AG04450 (cell line): ENCODE data around the gene RYR3. TPM values are rescaled to one million over a fixed set of nuclear protein-coding genes. Genes with fewer than 3 reads are reported as not detected.

ENCODE experiments used
- CTCF ChIA-PET: fragments of 300-600, 350-600 bp; formaldehyde crosslinking; extraction: SDS; loops from one replicate; lab custom pipeline; 2022; ENCODE audit warnings: antibody characterized with exemption, inconsistent platforms; lab: Charles Lee
- POLR2A ChIA-PET: fragments of 350-600 bp; formaldehyde crosslinking; extraction: SDS; loops from one replicate; lab custom pipeline; 2021; ENCODE audit warnings: antibody characterized with exemption, inconsistent platforms; lab: Yijun Ruan, JAX
- DNase-seq: peaks from one replicate; pipeline ENCODE4 v3.0.0-alpha.2; 2011; ENCODE audit warnings: low read depth, low spot score
- H3K27ac ChIP-seq: one replicate; pipeline ENCODE4 v1.5.1; 2012; ENCODE audit warnings: low read depth, low read length, control low read depth
- H3K27me3 ChIP-seq: one replicate; pipeline ENCODE4 v1.6.0; 2012; ENCODE audit warnings: low read length; ENCODE audit not compliant: control insufficient read depth, insufficient read depth
- H3K4me3 ChIP-seq: 2 replicates; pipeline ENCODE4 v1.5.1; 2011; ENCODE audit warnings: mild to moderate bottlenecking, low read depth, low read length, control low read depth
- H3K9me3 ChIP-seq: 2 replicates; pipeline ENCODE4 v1.5.1; 2012; ENCODE audit warnings: low read length; ENCODE audit not compliant: control insufficient read depth, insufficient read depth
- polyA plus RNA-seq: library from polyadenylated mRNA; depleted of rRNA; stranded (reverse); fragments of >200 nt; gene quantifications from 2 replicates; pipeline ENCODE4 v1.2.3, GENCODE V29; 2011
- TF ChIP-seq, protein P1 (sequence below): IDR thresholded peaks from 2 replicates; pipeline ENCODE4 v1.5.1; 2011; ENCODE audit warnings: low read depth, low read length, control low read depth, inconsistent platforms

The RYR3 gene
- polyA plus RNA-seq, 1 experiment, result not detected

DNA sequence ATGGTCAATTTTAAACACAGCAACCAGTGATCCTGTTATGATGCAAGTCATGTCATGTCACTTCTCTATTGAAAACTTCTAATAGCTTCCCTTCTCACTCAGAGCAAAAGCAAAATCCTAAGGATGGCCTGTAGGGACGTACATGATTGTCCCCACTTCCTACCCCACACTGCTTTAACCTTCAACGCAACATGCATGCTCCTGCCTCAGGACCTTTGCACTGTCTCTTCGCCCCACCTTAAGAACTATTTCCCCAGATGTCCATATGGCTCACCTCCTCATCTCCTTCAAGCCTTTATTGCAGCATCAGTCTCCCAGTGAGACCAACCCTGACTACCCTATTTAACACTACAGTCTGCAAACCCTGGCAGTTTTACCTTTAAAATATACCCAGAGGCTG lies 443.5 kb downstream of the RYR3 start:
- POLR2A ChIA-PET, result no interaction called here
- Histone ChIP-seq H3K9me3 (no peaks in the 10 kb centered on the region), H3K27me3 (peaks cover 4% of the 10 kb centered on the region), H3K4me3 (no peak overlapping the region), H3K27ac (no peak overlapping the region)
- DNase-seq, result no peak
- CTCF ChIA-PET, result interaction anchor here (1.1 kb wide), 1 partner anchor 16 kb away, joined by 3 read pairs; no protein-coding TSS in a partner anchor
- TF ChIP-seq, protein P1, sequence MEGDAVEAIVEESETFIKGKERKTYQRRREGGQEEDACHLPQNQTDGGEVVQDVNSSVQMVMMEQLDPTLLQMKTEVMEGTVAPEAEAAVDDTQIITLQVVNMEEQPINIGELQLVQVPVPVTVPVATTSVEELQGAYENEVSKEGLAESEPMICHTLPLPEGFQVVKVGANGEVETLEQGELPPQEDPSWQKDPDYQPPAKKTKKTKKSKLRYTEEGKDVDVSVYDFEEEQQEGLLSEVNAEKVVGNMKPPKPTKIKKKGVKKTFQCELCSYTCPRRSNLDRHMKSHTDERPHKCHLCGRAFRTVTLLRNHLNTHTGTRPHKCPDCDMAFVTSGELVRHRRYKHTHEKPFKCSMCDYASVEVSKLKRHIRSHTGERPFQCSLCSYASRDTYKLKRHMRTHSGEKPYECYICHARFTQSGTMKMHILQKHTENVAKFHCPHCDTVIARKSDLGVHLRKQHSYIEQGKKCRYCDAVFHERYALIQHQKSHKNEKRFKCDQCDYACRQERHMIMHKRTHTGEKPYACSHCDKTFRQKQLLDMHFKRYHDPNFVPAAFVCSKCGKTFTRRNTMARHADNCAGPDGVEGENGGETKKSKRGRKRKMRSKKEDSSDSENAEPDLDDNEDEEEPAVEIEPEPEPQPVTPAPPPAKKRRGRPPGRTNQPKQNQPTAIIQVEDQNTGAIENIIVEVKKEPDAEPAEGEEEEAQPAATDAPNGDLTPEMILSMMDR, result no peak

DNA sequence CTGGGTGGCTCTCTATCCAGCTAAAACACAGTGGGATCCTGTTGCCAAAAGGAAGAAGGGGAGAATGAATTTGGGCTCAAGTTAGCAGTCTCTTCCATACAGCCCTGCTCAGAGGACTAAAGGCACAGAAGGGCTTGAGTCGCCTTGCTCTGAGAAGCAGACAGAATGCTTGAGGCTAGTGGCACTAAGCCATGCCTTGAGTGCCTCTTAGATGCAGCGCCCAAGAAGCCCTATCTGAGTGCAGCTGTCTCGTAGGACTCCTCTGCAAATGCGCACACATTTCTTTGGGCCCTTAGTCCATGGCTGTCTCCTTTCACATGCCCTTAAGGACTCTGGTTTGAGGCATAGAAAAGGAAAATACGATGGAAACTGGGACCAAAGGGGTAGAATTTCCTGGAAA lies 446.2 kb downstream of the RYR3 start:
- ChIA-PET POLR2A (no interaction called here), CTCF (no interaction called here)
- DNase-seq, result no peak
- no peaks in the 10 kb centered on the region for H3K9me3 ChIP-seq
- no peak overlapping the region for H3K4me3 ChIP-seq
- H3K27ac ChIP-seq, result no peak overlapping the region
- peaks cover 2% of the 10 kb centered on the region for H3K27me3 ChIP-seq
- TF ChIP-seq, protein P1, result no peak

DNA sequence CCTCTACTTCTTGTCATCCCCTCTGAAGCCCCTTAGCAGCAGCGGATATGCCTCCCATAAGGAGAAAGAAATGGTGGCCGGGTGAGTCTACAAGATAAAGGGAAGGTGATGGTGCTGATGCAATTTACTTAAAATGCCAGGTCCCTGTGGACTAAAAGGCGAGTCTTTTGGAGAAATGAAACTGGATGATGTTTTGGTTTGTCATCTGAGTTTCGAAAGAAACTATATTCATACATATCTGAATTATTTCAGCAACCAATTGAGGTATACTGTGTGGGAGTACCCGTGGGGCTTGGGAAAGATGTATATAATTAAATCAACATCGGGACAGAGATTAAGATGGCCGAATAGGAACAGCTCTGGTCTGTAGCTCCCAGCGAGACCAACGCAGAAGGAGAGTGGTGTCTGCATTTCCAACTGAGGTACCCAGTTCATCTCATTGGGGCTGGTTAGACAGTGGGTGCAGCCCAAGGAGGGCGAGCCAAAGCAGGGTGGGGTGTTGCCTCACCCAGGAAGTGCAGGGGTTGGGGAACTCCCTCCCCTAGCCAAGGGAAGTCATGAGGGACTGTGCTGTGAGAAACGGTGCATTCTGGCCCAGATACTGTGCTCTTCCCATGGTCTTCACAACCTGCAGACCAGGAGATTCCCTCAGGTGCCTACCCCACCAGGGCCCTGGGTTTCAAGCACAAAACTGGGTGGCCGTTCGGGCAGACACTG lies 446.9 kb downstream of the RYR3 start:
- Histone ChIP-seq H3K9me3 (no peaks in the 10 kb centered on the region), H3K27me3 (peaks cover 2% of the 10 kb centered on the region), H3K4me3 (no peak overlapping the region), H3K27ac (no peak overlapping the region)
- no peak for DNase-seq
- ChIA-PET CTCF (no interaction called here), POLR2A (no interaction called here)
- TF ChIP-seq, protein P1, result no peak

DNA sequence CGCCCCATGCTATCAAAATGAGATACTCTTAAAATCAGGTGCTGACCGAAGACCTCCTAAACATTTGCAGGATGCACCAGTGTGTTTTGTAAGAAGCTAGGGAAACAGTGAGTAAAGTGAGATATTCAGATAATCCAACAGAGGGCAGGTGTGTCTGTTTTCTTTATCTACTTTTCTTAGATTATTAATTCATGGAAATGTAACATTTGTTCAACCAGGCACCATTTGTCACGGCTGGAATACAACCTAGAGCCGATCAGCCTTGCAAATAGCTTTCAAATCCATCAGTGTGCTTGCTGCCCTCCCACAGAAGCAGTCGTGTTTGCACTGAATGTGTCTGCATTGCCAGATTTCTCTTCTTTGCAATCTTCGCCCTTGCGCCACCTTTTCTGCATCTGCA lies 455.6 kb downstream of the RYR3 start:
- TF ChIP-seq, protein P1, result peak; percentile 9; the same call in 1 of the 2 replicates
- H3K4me3 ChIP-seq, result no peak overlapping the region
- POLR2A ChIA-PET, result no interaction called here
- no peak overlapping the region for H3K27ac ChIP-seq
- H3K9me3 ChIP-seq, result no peaks in the 10 kb centered on the region
- CTCF ChIA-PET, result interaction anchor here (0.9 to 1.2 kb wide), 2 partner anchors 29 to 210 kb away, joined by 3 to 4 read pairs; no protein-coding TSS in a partner anchor
- no peak for DNase-seq
- peaks cover under 1% of the 10 kb centered on the region for H3K27me3 ChIP-seq

DNA sequence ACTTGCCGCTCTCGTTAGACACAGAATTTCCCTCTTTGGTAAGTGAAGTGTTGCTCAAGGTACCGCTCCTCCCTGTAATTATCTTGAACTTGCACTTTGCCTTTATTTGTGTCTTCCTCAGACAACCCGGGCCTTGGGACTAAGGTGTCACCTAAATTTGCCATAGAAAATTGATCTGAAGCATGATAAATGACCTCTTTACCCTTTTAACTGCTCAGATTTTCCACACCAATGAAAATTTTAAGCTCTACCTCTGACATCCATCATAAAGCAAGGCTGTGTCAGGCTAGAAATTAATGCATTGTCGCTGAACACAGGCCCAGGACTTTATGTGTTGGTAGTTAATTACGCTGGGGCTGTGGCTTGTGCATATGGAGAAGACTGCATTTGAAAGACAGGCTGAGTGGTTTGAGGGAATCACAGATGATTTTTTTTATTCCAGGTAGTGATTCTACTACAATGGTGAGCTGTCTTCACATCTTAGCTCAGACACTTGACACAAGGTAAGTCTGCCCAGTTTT lies 458.0 kb downstream of the RYR3 start:
- no peak overlapping the region for H3K27ac ChIP-seq
- TF ChIP-seq, protein P1, result no peak
- no peak for DNase-seq
- H3K27me3 ChIP-seq, result peaks cover 4% of the 10 kb centered on the region
- ChIA-PET POLR2A (no interaction called here), CTCF (interaction anchor here (2.3 kb wide), 1 partner anchor 31 kb away, joined by 11 read pairs; no protein-coding TSS in a partner anchor)
- no peaks in the 10 kb centered on the region for H3K9me3 ChIP-seq
- no peak overlapping the region for H3K4me3 ChIP-seq
